ENCODE data around the gene OR9Q1.

The OR9Q1 gene

DNA sequence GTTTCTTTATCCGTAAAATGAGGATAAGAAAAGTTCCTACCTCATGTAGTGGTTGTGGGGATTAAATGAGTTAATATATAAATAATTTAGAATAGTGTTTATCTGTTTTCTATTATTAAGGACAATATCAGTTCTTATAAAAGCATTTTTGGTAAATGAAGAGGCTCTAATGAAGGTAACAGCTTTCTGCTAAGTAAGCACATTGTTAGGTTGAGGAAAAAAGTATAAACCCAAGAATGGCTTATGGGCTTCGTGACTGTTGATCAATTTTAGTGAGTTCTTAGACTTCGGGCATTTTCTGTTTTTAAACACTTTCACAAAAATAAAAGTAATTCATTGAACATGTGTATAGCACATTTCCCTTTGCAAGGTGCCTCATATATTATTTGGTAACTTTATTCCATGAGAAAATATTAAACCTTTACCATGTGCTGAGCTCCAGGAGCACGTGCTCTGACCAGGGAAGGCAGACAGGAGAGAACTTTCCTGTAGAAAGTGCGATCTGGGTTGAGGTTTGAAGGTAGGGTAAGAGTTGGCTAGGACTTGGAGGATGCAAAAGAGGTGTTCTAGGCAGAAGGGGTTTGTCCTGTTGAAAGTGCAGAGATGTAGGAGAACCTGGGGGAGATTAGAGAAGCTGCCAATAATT, 153.9 kb downstream of the OR9Q1 start:
- no peak overlapping the region for H3K4me3 ChIP-seq (ENCODE audit: low read depth in 1 of 2, low read length in 2 of 2)
- TF ChIP-seq, protein P1, sequence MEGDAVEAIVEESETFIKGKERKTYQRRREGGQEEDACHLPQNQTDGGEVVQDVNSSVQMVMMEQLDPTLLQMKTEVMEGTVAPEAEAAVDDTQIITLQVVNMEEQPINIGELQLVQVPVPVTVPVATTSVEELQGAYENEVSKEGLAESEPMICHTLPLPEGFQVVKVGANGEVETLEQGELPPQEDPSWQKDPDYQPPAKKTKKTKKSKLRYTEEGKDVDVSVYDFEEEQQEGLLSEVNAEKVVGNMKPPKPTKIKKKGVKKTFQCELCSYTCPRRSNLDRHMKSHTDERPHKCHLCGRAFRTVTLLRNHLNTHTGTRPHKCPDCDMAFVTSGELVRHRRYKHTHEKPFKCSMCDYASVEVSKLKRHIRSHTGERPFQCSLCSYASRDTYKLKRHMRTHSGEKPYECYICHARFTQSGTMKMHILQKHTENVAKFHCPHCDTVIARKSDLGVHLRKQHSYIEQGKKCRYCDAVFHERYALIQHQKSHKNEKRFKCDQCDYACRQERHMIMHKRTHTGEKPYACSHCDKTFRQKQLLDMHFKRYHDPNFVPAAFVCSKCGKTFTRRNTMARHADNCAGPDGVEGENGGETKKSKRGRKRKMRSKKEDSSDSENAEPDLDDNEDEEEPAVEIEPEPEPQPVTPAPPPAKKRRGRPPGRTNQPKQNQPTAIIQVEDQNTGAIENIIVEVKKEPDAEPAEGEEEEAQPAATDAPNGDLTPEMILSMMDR (IDR thresholded peaks at IDR 0.05; ENCODE audit: borderline replicate concordance, extremely low read depth, low read length, poor library complexity, severe bottlenecking) = no peak
- no peak for TF ChIP-seq EZH2 (IDR thresholded peaks at IDR 0.05; ENCODE audit: borderline replicate concordance, low read depth, low read length, severe bottlenecking)
- peaks cover 6% of the 10 kb centered on the region for H3K27me3 ChIP-seq (ENCODE audit: insufficient read depth, low read length, poor library complexity)
- H3K79me2 ChIP-seq (ENCODE audit: insufficient read depth, low read length) = no peaks in the 10 kb centered on the region
- no peak overlapping the region for H3K27ac ChIP-seq (ENCODE audit: low read length)
- H3K4me2 ChIP-seq (ENCODE audit: insufficient read depth, low read length) = no peak overlapping the region
- H3K4me1 ChIP-seq (ENCODE audit: insufficient read depth, low read length) = no peaks in the 10 kb centered on the region
- no peaks in the 10 kb centered on the region for H4K20me1 ChIP-seq (ENCODE audit: insufficient read depth, low read length)
- no peak overlapping the region for H2AFZ ChIP-seq (ENCODE audit: low read depth, low read length)
- no peak for DNase-seq
- no peaks in the 10 kb centered on the region for H3K36me3 ChIP-seq (ENCODE audit: insufficient read depth, low read length)
- ATAC-seq (ENCODE audit: insufficient read depth, low read depth) = no peak
- no peak overlapping the region for H3K9ac ChIP-seq (ENCODE audit: low read depth, low read length)
- no peaks in the 10 kb centered on the region for H3K9me3 ChIP-seq (ENCODE audit: insufficient read depth, low read length, severe bottlenecking)

DNA sequence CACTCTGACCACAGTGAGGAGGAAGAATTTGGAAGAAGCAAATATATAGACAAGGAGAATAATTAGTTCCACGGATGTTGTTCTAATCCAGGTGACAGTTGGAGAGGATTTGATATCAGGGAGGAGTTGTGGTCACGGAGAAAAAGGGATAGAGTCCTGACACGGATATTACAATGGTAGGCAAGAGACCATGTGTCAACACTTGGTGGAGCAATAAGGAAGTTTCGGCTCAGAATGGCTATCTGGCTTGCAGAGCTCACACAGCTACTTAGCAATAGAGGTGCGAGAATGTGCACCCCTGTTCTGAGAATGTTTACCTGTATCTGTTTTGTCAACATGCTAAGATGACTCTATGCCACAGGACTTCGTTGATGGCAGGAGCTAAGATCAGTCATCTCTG, 154.8 kb downstream of the OR9Q1 start:
- no peaks in the 10 kb centered on the region for H3K9me3 ChIP-seq (ENCODE audit: insufficient read depth, low read length, severe bottlenecking)
- TF ChIP-seq, protein P1 (IDR thresholded peaks at IDR 0.05; ENCODE audit: borderline replicate concordance, extremely low read depth, low read length, poor library complexity, severe bottlenecking) = no peak
- TF ChIP-seq EZH2 (IDR thresholded peaks at IDR 0.05; ENCODE audit: borderline replicate concordance, low read depth, low read length, severe bottlenecking) = no peak
- ATAC-seq (ENCODE audit: insufficient read depth, low read depth) = no peak

DNA sequence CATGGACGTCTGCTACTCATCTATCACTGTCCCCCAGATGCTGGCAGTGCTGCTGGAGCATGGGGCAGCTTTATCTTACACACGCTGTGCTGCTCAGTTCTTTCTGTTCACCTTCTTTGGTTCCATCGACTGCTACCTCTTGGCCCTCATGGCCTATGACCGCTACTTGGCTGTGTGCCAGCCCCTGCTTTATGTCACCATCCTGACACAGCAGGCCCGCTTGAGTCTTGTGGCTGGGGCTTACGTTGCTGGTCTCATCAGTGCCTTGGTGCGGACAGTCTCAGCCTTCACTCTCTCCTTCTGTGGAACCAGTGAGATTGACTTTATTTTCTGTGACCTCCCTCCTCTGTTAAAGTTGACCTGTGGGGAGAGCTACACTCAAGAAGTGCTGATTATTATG, 156.0 kb downstream of the OR9Q1 start:
- Histone ChIP-seq H3K27ac (ENCODE audit: low read length) (no peak overlapping the region), H2AFZ (ENCODE audit: low read depth, low read length) (no peak overlapping the region), H3K9ac (ENCODE audit: low read depth, low read length) (no peak overlapping the region), H3K27me3 (ENCODE audit: insufficient read depth, low read length, poor library complexity) (peaks cover 3% of the 10 kb centered on the region), H4K20me1 (ENCODE audit: insufficient read depth, low read length) (no peaks in the 10 kb centered on the region), H3K4me2 (ENCODE audit: insufficient read depth, low read length) (no peak overlapping the region), H3K9me3 (ENCODE audit: insufficient read depth, low read length, severe bottlenecking) (no peaks in the 10 kb centered on the region), H3K4me1 (ENCODE audit: insufficient read depth, low read length) (no peaks in the 10 kb centered on the region), H3K4me3 (ENCODE audit: low read depth in 1 of 2, low read length in 2 of 2) (no peak overlapping the region), H3K79me2 (ENCODE audit: insufficient read depth, low read length) (no peaks in the 10 kb centered on the region), H3K36me3 (ENCODE audit: insufficient read depth, low read length) (no peaks in the 10 kb centered on the region)
- ATAC-seq (ENCODE audit: insufficient read depth, low read depth) (no peak), DNase-seq (peak; percentile 5)
- no peak for TF ChIP-seq EZH2 (IDR thresholded peaks at IDR 0.05; ENCODE audit: borderline replicate concordance, low read depth, low read length, severe bottlenecking)
- TF ChIP-seq, protein P1 (IDR thresholded peaks at IDR 0.05; ENCODE audit: borderline replicate concordance, extremely low read depth, low read length, poor library complexity, severe bottlenecking) = no peak

More for the DNA sequence above, 154.8 kb downstream of the OR9Q1 start:
- DNase-seq = no peak
- Histone ChIP-seq H3K4me3 (ENCODE audit: low read depth in 1 of 2, low read length in 2 of 2) (no peak overlapping the region), H3K27me3 (ENCODE audit: insufficient read depth, low read length, poor library complexity) (peaks cover 6% of the 10 kb centered on the region), H3K79me2 (ENCODE audit: insufficient read depth, low read length) (no peaks in the 10 kb centered on the region), H3K27ac (ENCODE audit: low read length) (no peak overlapping the region), H3K36me3 (ENCODE audit: insufficient read depth, low read length) (no peaks in the 10 kb centered on the region), H3K9ac (ENCODE audit: low read depth, low read length) (no peak overlapping the region), H4K20me1 (ENCODE audit: insufficient read depth, low read length) (no peaks in the 10 kb centered on the region), H3K4me2 (ENCODE audit: insufficient read depth, low read length) (no peak overlapping the region), H3K4me1 (ENCODE audit: insufficient read depth, low read length) (no peaks in the 10 kb centered on the region), H2AFZ (ENCODE audit: low read depth, low read length) (no peak overlapping the region)

Measured in DND-41 (cell line).